H1 (cell line): ENCODE data around the gene ISOC2.

Source experiments
- CEBPB ChIP-seq: IDR thresholded peaks from 2 replicates; pipeline ENCODE4 v1.6.1; 2012; ENCODE audit warnings: low read depth, low read length
- CTCF ChIP-seq, 3 experiments: IDR thresholded peaks; 1 replicate in 2 of 3; 2 replicates in 1 of 3; pipeline versions ENCODE4 v1.5.1 to v1.6.1; 2011; ENCODE audit warnings: low read length in 3 of 3, mild to moderate bottlenecking in 3 of 3, inconsistent platforms in 2 of 3, low read depth in 1 of 3, moderate library complexity in 1 of 3; ENCODE audit not compliant: insufficient read depth in 1 of 3; ENCODE audit errors: control extremely low read depth in 1 of 3
- GTF2F1 ChIP-seq: IDR thresholded peaks from 2 replicates; pipeline ENCODE4 v1.6.1; 2012; ENCODE audit warnings: low read depth, low read length, improper control_type of control experiment, borderline replicate concordance
- HDAC6 ChIP-seq: IDR thresholded peaks from one replicate; pipeline ENCODE4 v1.7.1; 2012; ENCODE audit warnings: low read depth, mild to moderate bottlenecking, inconsistent platforms, low read length, moderate library complexity
- KDM1A ChIP-seq: fragments of 200-600, 300-600 bp; sonication (generic); IDR thresholded peaks from 2 replicates; pipeline ENCODE4 v1.7.1; 2016; ENCODE audit warnings: mild to moderate bottlenecking, low read length, borderline replicate concordance
- PHF8 ChIP-seq: fragments of 200-600 bp; sonication (generic); conservative IDR thresholded peaks from 2 replicates; pipeline ENCODE4 v1.7.1; 2012; ENCODE audit warnings: low read depth, mild to moderate bottlenecking, inconsistent platforms, low read length, moderate library complexity
- POLR2A ChIP-seq, 2 experiments: IDR thresholded peaks; 1 replicate in 1 of 2; 2 replicates in 1 of 2; pipeline ENCODE4 v1.6.1; 2011; ENCODE audit warnings: low read depth in 2 of 2, low read length in 2 of 2, mild to moderate bottlenecking in 2 of 2; ENCODE audit errors: control extremely low read depth in 1 of 2
- RAD21 ChIP-seq, 2 experiments: IDR thresholded peaks in 1 of 2; conservative IDR thresholded peaks in 1 of 2; 2 replicates each; pipeline ENCODE4 v1.6.1; 2011; ENCODE audit warnings: low read depth in 2 of 2, low read length in 2 of 2, improper control_type of control experiment in 1 of 2, inconsistent platforms in 1 of 2, mild to moderate bottlenecking in 1 of 2, moderate library complexity in 1 of 2
- SP1 ChIP-seq: IDR thresholded peaks from 2 replicates; pipeline ENCODE4 v1.6.1; 2011; ENCODE audit warnings: low read depth, low read length

- TF ChIP-seq SP1: no peak
- TF ChIP-seq RAD21 (IDR thresholded peaks at IDR 0.05 in 1 of 2, conservative IDR thresholded peaks at IDR 0.05 in 1 of 2; ENCODE audit: low read depth in 2 of 2, low read length in 2 of 2): no peak
- TF ChIP-seq HDAC6: no peak
- no peak for TF ChIP-seq CTCF (IDR thresholded peaks at IDR 0.05; ENCODE audit: control extremely low read depth in 1 of 3, insufficient read depth in 1 of 3, low read depth in 1 of 3, low read length in 3 of 3)
- TF ChIP-seq PHF8: no peak
- TF ChIP-seq KDM1A: peak; percentile 60; the same call in 1 of the 2 replicates
- no peak for TF ChIP-seq GTF2F1
- TF ChIP-seq POLR2A (IDR thresholded peaks at IDR 0.05; ENCODE audit: control extremely low read depth in 1 of 2, low read depth in 2 of 2, low read length in 2 of 2): no peak
- TF ChIP-seq CEBPB: no peak
Observed at GRCh38 chr19:55408533-55408872, 52.9 kb downstream of the ISOC2 start.
